Daoy (cell line): Measurements from ENCODE around the gene ANKRD36. TPM values are rescaled to one million over a fixed set of nuclear protein-coding genes. Genes with fewer than 3 reads are reported as not detected.
A peak's percentile ranks its signal among the peaks of the same experiment; 100 is the strongest.
"Not testable (repeated sequence)": the region's sequence is repeated elsewhere in the genome, so short reads cannot be mapped to it uniquely, and the experiment has no call there.

Experiments
- DNase-seq: peaks from one replicate; pipeline ENCODE4 v3.0.0-alpha.2; 2015; ENCODE audit warnings: low read depth
- total RNA-seq: library from RNA; depleted of rRNA; stranded (reverse); fragments of >200 nt; shearing (Covaris generic); gene quantifications from 2 replicates; pipeline ENCODE4 v1.2.3, GENCODE V29; 2014

ANKRD36 gene
- total RNA-seq, 1 experiment from 2014 or later = 7.9 TPM

GRCh38 chr2:97113882-97114255, 916 bp downstream of the ANKRD36 start:
- not testable (repeated sequence) for DNase-seq

GRCh38 chr2:97129090-97129489, 16.1 kb downstream of the ANKRD36 start:
- not testable (repeated sequence) for DNase-seq

GRCh38 chr2:97144016-97144415, 31.1 kb downstream of the ANKRD36 start:
- DNase-seq = not testable (repeated sequence)

GRCh38 chr2:97166548-97166947, 53.6 kb downstream of the ANKRD36 start:
- not testable (repeated sequence) for DNase-seq

GRCh38 chr2:97167938-97168337, 55.0 kb downstream of the ANKRD36 start:
- not testable (repeated sequence) for DNase-seq

- DNase-seq = not testable (repeated sequence)
These were observed 55.6 kb downstream of the ANKRD36 start for GRCh38 chr2:97168583-97168982.

GRCh38 chr2:97180391-97180790, 67.4 kb downstream of the ANKRD36 start:
- not testable (repeated sequence) for DNase-seq

GRCh38 chr2:97195349-97195748, 82.4 kb downstream of the ANKRD36 start:
- peak; percentile 23 for DNase-seq

GRCh38 chr2:97197251-97197650, 84.3 kb downstream of the ANKRD36 start:
- not testable (repeated sequence) for DNase-seq

- not testable (repeated sequence) for DNase-seq
These were observed 87.9 kb downstream of the ANKRD36 start for GRCh38 chr2:97200887-97201286.

- not testable (repeated sequence) for DNase-seq
These were observed 89.8 kb downstream of the ANKRD36 start for GRCh38 chr2:97202643-97203250.

GRCh38 chr2:97210325-97210724, 97.4 kb downstream of the ANKRD36 start:
- DNase-seq = no peak

- not testable (repeated sequence) for DNase-seq
These were observed 102.1 kb downstream of the ANKRD36 start for GRCh38 chr2:97215025-97215424.

- not testable (repeated sequence) for DNase-seq
These were observed 118.1 kb downstream of the ANKRD36 start for GRCh38 chr2:97230848-97231585.

GRCh38 chr2:97232981-97233380, 120.0 kb downstream of the ANKRD36 start:
- DNase-seq = not testable (repeated sequence)

GRCh38 chr2:97233660-97234295, 120.8 kb downstream of the ANKRD36 start:
- not testable (repeated sequence) for DNase-seq

GRCh38 chr2:97261192-97261591, 148.2 kb downstream of the ANKRD36 start:
- not testable (repeated sequence) for DNase-seq

- DNase-seq = not testable (repeated sequence)
These were observed 153.5 kb downstream of the ANKRD36 start for GRCh38 chr2:97266449-97266848.

- peak; percentile 0 for DNase-seq
These were observed 154.6 kb downstream of the ANKRD36 start for GRCh38 chr2:97267411-97268074.

GRCh38 chr2:97268075-97268591, 155.2 kb downstream of the ANKRD36 start:
- not testable (repeated sequence) for DNase-seq

- not testable (repeated sequence) for DNase-seq
These were observed 163.4 kb downstream of the ANKRD36 start for GRCh38 chr2:97276232-97276798.
